PC-3 (cell line): ENCODE data around the gene DVL1. TPM values are rescaled to one million over a fixed set of nuclear protein-coding genes. Genes with fewer than 3 reads are reported as not detected.

Experiments used
- ATAC-seq: fragments of 200-7000 bp; cut with Tn5 transposase; 2 replicates; pipeline ENCODE4 v1.9.1; 2020; ENCODE audit warnings: mild to moderate bottlenecking, moderate library complexity
- BruUV-seq: library from RNA; stranded (reverse); fragments of 400-500 nt; replicated peaks from 2 replicates; lab custom pipeline; 2021; lab: Mats Ljungman, UMichigan
- CTCF ChIA-PET: fragments of 300-600 bp; sonication (Branson Sonifier 250); formaldehyde crosslinking; loops from one replicate; lab custom pipeline; 2022; ENCODE audit warnings: antibody characterized with exemption; lab: Charles Lee
- POLR2A ChIA-PET: fragments of 300-600 bp; sonication (Branson Sonifier 250); formaldehyde crosslinking; loops from one replicate; lab custom pipeline; 2022; ENCODE audit warnings: antibody characterized with exemption; ENCODE audit not compliant: unreplicated experiment; lab: Charles Lee
- DNase-seq: peaks from one replicate; pipeline ENCODE4 v3.0.0-alpha.2; 2015
- H2AFZ ChIP-seq: fragments of 300-600 bp; sonication (generic); 2 replicates; pipeline ENCODE4 v1.6.0; 2016; ENCODE audit warnings: antibody characterized with exemption, low read length
- H3F3A ChIP-seq: fragments of 300-600 bp; sonication (generic); one replicate; pipeline ENCODE4 v1.6.0; 2017; ENCODE audit warnings: antibody characterized with exemption, low read length, control low read depth, mild to moderate bottlenecking; ENCODE audit not compliant: unreplicated experiment
- H3K27ac ChIP-seq: fragments of 300-600 bp; sonication (generic); 2 replicates; pipeline ENCODE4 v1.5.1; 2016; ENCODE audit warnings: mild to moderate bottlenecking, low read length
- H3K27me3 ChIP-seq: fragments of 300-600 bp; sonication (generic); 2 replicates; pipeline ENCODE4 v1.6.1; 2016; ENCODE audit warnings: low read length, mixed read lengths
- H3K36me3 ChIP-seq: fragments of 300-600 bp; sonication (generic); 2 replicates; pipeline ENCODE4 v1.6.1; 2016; ENCODE audit warnings: low read depth, mixed run types, low read length, mixed read lengths
- H3K4me1 ChIP-seq: fragments of 300-600 bp; sonication (generic); 2 replicates; pipeline ENCODE4 v1.5.1; 2016; ENCODE audit warnings: low read length; ENCODE audit not compliant: insufficient read depth
- H3K4me2 ChIP-seq: fragments of 300-600 bp; sonication (generic); 2 replicates; pipeline ENCODE4 v1.6.0; 2016; ENCODE audit warnings: low read length
- H3K4me3 ChIP-seq: fragments of 300-600 bp; sonication (generic); 2 replicates; pipeline ENCODE4 v1.5.1; 2016; ENCODE audit warnings: mild to moderate bottlenecking, low read length, mixed read lengths
- H3K79me2 ChIP-seq: fragments of 300-600 bp; sonication (generic); 2 replicates; pipeline ENCODE4 v1.6.1; 2017; ENCODE audit warnings: low read length, mixed read lengths
- H3K9ac ChIP-seq: fragments of 300-600 bp; sonication (generic); 2 replicates; pipeline ENCODE4 v1.6.0; 2016; ENCODE audit warnings: mild to moderate bottlenecking, low read length
- H3K9me2 ChIP-seq: fragments of 300-600 bp; sonication (generic); replicated peaks from 2 replicates; pipeline ENCODE4 v1.6.1; 2016; ENCODE audit warnings: mixed run types, low read length, mixed read lengths
- H3K9me3 ChIP-seq: fragments of 300-600 bp; sonication (generic); 2 replicates; pipeline ENCODE4 v1.6.1; 2016; ENCODE audit warnings: low read length, mixed read lengths
- H4K20me1 ChIP-seq: fragments of 300-600 bp; sonication (generic); 2 replicates; pipeline ENCODE4 v1.6.1; 2016; ENCODE audit warnings: low read length, mixed read lengths
- CTCF ChIP-seq: fragments of 300-600 bp; sonication (generic); conservative IDR thresholded peaks from 2 replicates; pipeline ENCODE4 v1.5.1; 2017; ENCODE audit warnings: antibody characterized with exemption, low read depth, mild to moderate bottlenecking, low read length
- EZH2 ChIP-seq: fragments of 300-600 bp; sonication (generic); IDR thresholded peaks from one replicate; pipeline ENCODE4 v1.6.1; 2017; ENCODE audit warnings: antibody characterized with exemption, mild to moderate bottlenecking, low read length; ENCODE audit not compliant: unreplicated experiment
- EZH2phosphoT487 ChIP-seq: fragments of 300-600 bp; sonication (generic); IDR thresholded peaks from 2 replicates; pipeline ENCODE4 v1.6.1; 2018; ENCODE audit warnings: mild to moderate bottlenecking, antibody characterized with exemption, low read length, borderline replicate concordance
- intact Hi-C: fragments of 100-400 bp; cut with micrococcal nuclease; formaldehyde crosslinking; loops from 2 replicates; pipeline ENCODE4 v1.9.0; 2023
- total RNA-seq: library from RNA; depleted of rRNA; stranded (reverse); fragments of >200 nt; gene quantifications from 2 replicates; pipeline ENCODE4 v1.2.3, GENCODE V29; 2014

Gene DVL1
- total RNA-seq, 1 experiment from 2014 or later: 626 TPM

- Histone ChIP-seq H3K9me2 (no peaks in the 10 kb centered on the region), H3K27me3 (no peaks in the 10 kb centered on the region), H2AFZ (no peak overlapping the region), H3K9me3 (no peaks in the 10 kb centered on the region), H3K4me3 (no peak overlapping the region), H3K36me3 (peaks cover 80% of the 10 kb centered on the region), H3K79me2 (peaks cover 76% of the 10 kb centered on the region), H3K9ac (no peak overlapping the region), H3K27ac (no peak overlapping the region), H3K4me1 (peaks cover 11% of the 10 kb centered on the region), H4K20me1 (0 out of 2 replicates have a peak, but pooled peaks cover 11% of the 10 kb centered on the region), H3F3A (no peaks in the 10 kb centered on the region), H3K4me2 (no peak overlapping the region)
- ATAC-seq (no peak), DNase-seq (no peak)
- CTCF ChIA-PET: no interaction called here
- intact Hi-C loops: no loop called here
- BruUV-seq: no TSS peak
- TF ChIP-seq EZH2phosphoT487: no peak
- TF ChIP-seq EZH2: no peak
- TF ChIP-seq CTCF: no peak
- POLR2A ChIA-PET: no interaction called here
Observed at GRCh38 chr1:1393428-1393827, 44.2 kb upstream of the DVL1 start.

- Histone ChIP-seq H3K27ac (no peak overlapping the region), H2AFZ (no peak overlapping the region), H3K36me3 (peaks cover 84% of the 10 kb centered on the region), H3K9me3 (no peaks in the 10 kb centered on the region), H3K27me3 (no peaks in the 10 kb centered on the region), H3K9me2 (no peaks in the 10 kb centered on the region), H3K4me1 (peaks cover 10% of the 10 kb centered on the region), H3F3A (no peaks in the 10 kb centered on the region), H3K4me2 (no peak overlapping the region), H3K79me2 (peaks cover 72% of the 10 kb centered on the region), H3K4me3 (no peak overlapping the region), H3K9ac (no peak overlapping the region), H4K20me1 (0 out of 2 replicates have a peak, but pooled peaks cover 11% of the 10 kb centered on the region)
- intact Hi-C loops: no loop called here
- CTCF ChIA-PET: no interaction called here
- BruUV-seq: no TSS peak
- DNase-seq: no peak
- TF ChIP-seq CTCF (no peak), EZH2 (no peak), EZH2phosphoT487 (no peak)
- ATAC-seq: no peak
- POLR2A ChIA-PET: no interaction called here
Observed at GRCh38 chr1:1393014-1393413, 43.8 kb upstream of the DVL1 start.

- peaks cover 71% of the 10 kb centered on the region for H3K79me2 ChIP-seq
- H3K9me3 ChIP-seq: no peaks in the 10 kb centered on the region
- no peaks in the 10 kb centered on the region for H3K9me2 ChIP-seq
- intact Hi-C loops: no loop called here
- no peak for ATAC-seq
- DNase-seq: no peak
- POLR2A ChIA-PET: no interaction called here
- no peak overlapping the region for H3K4me3 ChIP-seq
- H3K9ac ChIP-seq: no peak overlapping the region
- peaks cover 90% of the 10 kb centered on the region for H3K36me3 ChIP-seq
- no TSS peak for BruUV-seq
- H3K4me2 ChIP-seq: no peak overlapping the region
- H3K27me3 ChIP-seq: no peaks in the 10 kb centered on the region
- H2AFZ ChIP-seq: no peak overlapping the region
- CTCF ChIA-PET: no interaction called here
- no peak for TF ChIP-seq EZH2phosphoT487
- no peak for TF ChIP-seq EZH2
- no peaks in the 10 kb centered on the region for H3K4me1 ChIP-seq
- H3F3A ChIP-seq: no peaks in the 10 kb centered on the region
- H4K20me1 ChIP-seq: 0 out of 2 replicates have a peak, but pooled peaks cover 11% of the 10 kb centered on the region
- no peak overlapping the region for H3K27ac ChIP-seq
Observed at GRCh38 chr1:1391225-1391624, 42.0 kb upstream of the DVL1 start.
